ENCODE results near the gene COL21A1.
"Not testable (repeated sequence)": the region's sequence is repeated elsewhere in the genome, so short reads cannot be mapped to it uniquely, and the experiment has no call there.

COL21A1 gene

GRCh38 chr6:56041591-56041990 lies 205.8 kb downstream of the COL21A1 start:
- no peak for DNase-seq

GRCh38 chr6:56040889-56041301 lies 206.5 kb downstream of the COL21A1 start:
- no peak for DNase-seq

- no peak for DNase-seq
These were observed 207.2 kb downstream of the COL21A1 start for GRCh38 chr6:56040223-56040622.

DNA sequence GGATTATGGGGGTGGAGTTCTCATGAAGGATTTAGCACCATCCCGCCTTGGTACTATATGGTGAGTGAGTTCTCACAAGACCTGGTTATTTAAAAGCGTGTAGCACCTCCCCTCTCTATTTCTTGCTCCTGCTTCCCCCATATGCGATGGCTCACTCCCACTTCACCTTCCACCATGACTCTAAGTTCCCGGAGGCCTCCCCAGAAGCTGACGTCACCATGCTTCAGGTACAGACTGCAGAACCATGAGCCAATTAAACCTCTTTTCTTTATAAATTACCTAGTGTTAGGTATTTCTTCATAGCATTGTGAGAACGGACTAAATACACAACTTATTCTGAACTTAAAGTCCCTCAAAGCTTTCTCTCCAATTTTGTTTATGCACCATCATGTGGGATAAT lies 208.6 kb downstream of the COL21A1 start:
- no peak for DNase-seq

- DNase-seq = no peak
These were observed 209.8 kb downstream of the COL21A1 start for GRCh38 chr6:56037601-56038000.

GRCh38 chr6:56036916-56037600 lies 210.3 kb downstream of the COL21A1 start:
- no peak for DNase-seq

DNA sequence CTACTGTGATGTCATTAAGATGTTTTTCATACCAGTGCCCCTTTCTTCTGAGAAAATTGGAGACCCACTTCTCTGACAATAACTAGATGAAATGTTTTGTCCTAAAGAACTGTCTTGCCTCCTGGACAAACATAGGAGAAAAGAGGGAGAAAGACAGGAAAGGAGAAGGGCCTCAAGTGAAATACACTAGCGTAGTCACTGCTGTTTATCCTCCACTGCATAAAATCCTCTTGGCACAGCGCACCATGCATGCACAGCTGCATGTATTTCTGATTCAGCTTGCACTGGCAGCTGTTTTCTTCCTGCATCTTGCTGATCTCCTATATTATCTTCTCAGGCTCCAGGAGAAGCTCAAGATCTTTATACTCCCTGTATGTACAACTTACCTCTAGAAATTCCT lies 214.0 kb downstream of the COL21A1 start:
- no peak for DNase-seq

DNA sequence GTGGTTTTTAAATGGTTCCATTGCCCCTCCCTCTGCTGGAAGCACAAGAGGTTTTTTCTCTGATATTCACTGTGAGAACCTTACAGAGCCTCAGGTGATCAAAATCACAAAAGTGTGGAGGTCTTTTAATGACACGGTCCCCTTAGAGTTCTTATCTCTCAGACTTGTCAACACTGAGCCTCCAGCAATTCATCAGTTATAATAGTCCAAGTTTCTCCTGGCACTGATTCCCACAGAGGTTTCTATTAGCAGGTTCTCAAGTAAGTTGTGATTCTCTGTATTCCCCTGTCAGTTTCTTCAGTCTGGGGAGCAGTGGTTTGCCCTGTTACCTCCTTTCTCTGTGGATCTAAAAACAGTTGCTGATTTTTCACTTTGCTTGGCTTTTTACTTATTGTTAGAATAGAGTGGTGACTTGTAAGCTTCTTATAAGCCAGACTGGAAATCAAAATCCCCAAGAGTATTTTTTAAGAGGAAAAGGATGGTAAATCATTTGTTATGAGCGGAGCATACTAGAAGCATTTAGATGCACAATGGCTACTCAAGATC lies 214.6 kb downstream of the COL21A1 start:
- no peak for DNase-seq

GRCh38 chr6:56027865-56028264 lies 219.5 kb downstream of the COL21A1 start:
- DNase-seq = no peak

DNA sequence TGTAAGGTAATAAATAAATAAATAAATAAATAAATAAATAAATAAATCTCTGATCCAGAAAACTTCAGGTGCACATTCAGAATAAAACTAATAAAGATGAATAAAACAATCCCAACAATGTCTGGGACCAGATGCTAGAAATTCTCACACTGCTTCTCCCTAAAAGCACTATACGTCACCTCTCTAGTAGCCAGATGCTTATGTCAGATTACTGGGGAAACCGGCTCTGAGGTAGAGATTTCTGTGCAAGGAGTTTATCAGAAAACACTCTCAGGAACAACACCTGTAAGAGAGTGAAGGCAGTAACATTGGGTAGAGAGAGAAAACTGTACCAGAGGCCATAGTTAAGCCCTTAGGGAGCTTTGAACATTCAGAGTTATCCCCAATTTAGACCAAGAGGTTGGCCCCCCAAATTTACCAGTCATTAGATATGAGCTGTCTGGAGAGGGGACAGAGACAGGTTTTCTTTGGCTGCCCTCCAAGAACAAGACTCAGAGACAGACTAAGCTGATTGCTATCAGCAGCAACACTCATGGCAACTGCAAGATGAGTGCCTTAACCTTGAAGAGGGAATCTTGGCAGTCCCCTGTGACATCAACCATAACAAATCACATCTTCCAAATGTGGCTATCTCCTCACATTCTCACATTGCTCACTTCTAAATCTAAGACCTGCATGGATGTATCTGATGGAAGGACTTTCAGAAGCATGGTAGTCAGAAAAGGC lies 220.8 kb downstream of the COL21A1 start:
- DNase-seq = no peak

DNA sequence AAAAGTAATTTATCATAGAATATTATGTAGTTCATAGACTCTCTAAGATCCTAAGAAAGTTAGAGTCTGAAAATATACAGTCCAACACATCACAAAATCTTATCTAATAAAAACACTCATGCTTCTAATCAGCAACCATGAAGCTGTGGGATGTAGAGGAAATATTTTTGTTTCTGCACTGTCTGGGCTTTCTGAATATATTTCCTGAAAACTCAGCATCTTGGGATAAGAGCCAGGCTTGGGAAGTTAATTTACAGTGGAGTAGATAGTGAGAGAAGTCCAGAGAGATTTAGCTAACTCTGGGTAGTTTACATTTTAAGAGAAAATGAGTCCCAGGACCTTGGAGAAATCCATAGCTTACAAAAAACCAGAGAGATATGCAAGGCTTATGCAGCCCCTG lies 221.6 kb downstream of the COL21A1 start:
- no peak for DNase-seq

DNA sequence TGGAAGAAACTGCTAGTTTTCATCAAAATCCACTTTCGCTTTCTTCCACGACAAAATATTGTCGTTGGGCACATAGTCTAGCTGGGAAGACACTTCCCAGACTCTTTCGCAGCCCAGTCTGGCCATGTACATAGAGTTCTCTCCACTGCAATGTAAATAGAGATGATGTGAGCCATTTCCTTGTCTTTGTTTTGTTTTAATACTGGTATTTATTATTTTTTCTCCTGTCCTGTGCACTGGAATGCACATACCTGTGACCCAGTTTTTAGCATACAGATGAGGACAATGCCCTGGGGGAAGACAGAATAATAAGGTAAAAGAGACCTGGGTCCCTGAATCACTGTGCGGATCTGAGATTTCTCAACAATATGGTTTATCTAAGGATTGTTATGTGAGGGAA lies 222.4 kb downstream of the COL21A1 start:
- DNase-seq = no peak

DNA sequence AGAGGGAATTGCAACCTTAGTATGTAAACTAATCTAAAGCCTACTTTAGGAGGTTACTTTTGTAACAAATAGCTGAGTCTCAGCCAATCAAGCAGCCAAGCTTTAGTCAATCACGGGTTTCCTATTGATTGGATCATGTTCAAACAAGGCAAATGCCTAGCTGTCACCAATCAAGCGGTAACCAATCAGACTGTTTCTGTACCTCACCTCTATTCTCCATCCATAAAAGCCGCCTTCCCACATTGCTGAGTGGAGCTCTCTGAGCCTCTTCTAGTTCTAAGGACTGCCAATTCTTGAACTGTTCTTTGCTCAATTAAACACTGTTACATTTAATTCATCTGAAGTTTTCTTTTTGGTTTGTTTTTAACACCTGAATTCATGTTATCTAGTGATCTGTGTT lies 223.6 kb downstream of the COL21A1 start:
- DNase-seq = no peak

DNA sequence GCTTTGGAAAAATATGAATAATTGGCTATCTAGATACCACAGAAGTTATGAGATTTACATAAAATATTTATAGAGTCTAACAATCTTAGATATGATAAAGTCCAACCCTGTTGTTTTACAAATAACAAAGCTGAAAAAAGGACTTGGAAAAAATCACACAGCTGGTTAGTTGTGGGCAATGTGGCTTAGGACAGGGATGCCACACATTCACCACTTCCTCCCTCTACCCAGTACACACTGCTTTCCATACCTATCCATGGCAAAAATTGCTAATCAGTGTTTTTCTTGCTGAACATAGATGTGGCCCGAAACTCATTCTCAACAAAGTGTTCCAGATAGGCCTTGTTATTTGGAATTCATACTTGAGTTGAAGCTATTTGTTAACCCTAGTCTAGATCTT lies 224.7 kb downstream of the COL21A1 start:
- no peak for DNase-seq

GRCh38 chr6:56021943-56022342 lies 225.4 kb downstream of the COL21A1 start:
- DNase-seq = no peak

GRCh38 chr6:56019973-56020372 lies 227.4 kb downstream of the COL21A1 start:
- no peak for DNase-seq

GRCh38 chr6:56017198-56017597 lies 230.2 kb downstream of the COL21A1 start:
- DNase-seq = no peak

DNA sequence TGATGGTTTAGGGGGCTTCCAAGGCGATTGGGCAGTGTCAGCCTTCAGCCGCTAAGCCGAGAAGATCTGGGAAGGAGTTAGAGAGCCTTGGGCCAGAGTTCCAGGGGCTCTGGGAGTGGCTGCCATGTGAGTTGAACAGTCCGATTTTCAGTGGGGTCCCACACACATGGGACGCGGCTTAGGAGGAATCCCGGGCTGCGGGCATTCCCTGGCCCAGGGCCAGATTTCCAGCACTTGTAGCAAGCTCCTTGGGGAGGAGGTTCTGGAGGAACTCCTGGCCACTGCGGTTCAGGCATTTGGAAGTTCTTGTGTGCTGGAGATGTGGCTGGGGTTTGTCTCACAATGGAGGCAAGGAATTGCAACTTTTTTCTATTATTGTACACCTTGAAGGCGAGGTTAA lies 233.3 kb downstream of the COL21A1 start:
- not testable (repeated sequence) for DNase-seq

- no peak for DNase-seq
These were observed 237.7 kb downstream of the COL21A1 start for GRCh38 chr6:56009636-56010035.
